ENCODE data around the gene CDK5RAP3.

DNA sequence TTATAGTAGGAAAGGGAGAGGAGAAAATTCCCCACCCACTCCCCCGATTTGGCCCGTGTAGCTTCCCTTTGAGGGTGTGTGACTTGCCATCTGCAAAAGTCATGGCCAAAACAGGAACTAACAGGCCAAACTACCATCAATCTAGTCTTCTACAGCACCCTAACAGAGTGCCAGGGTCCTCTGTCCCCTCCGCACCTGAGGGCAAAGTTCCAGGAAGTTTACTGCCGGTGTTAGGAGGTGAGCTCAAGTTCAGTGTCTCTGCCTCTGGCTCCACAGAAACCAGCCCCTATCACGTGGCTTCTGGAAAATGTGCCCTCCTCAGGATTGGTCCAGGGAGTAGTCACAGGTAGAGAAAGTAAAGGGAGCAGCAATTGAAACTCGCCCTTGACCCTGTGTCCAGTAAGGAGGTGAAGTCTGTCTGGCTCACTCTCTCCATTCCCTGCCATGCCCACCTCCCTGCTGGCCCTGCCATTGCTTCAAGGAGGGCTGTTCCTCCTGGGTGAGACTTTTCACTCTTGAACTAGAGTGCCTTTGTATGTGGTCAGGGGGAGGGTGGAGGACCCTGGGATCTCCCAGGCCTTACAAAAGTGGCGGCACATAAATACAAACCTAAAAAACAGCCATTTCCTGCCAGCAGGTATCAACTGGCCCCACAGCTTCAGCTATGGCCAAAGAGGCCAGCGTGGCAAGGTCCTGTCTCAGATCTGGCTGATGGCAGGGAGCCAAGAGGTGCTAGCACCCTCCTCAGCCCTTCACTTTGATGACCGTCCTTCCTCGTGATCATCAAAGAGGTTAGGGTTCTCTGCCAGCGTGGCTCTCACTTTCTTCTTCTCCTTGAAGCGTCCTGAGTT, 18.5 kb upstream of the CDK5RAP3 start:
- TF ChIP-seq ZNF660 (tag by site-specific recombination; IDR thresholded peaks at IDR 0.05) (no peak), KLF10 (tag by site-specific recombination; IDR thresholded peaks at IDR 0.05) (no peak), BCL6B (tag by site-specific recombination; IDR thresholded peaks at IDR 0.05) (no peak), ZNF707 (tag by site-specific recombination; IDR thresholded peaks at IDR 0.05) (no peak), REST (tag by site-specific recombination; IDR thresholded peaks at IDR 0.05) (no peak), ZNF571 (tag by site-specific recombination; IDR thresholded peaks at IDR 0.05) (no peak), RBAK (tag by site-specific recombination; IDR thresholded peaks at IDR 0.05) (no peak), ZNF621 (tag by site-specific recombination; IDR thresholded peaks at IDR 0.05) (no peak), ZNF530 (tag by site-specific recombination; IDR thresholded peaks at IDR 0.05; ENCODE audit: low read depth) (no peak), ZNF704 (tag by site-specific recombination; IDR thresholded peaks at IDR 0.05) (no peak)
- TF ChIP-seq, protein P1, sequence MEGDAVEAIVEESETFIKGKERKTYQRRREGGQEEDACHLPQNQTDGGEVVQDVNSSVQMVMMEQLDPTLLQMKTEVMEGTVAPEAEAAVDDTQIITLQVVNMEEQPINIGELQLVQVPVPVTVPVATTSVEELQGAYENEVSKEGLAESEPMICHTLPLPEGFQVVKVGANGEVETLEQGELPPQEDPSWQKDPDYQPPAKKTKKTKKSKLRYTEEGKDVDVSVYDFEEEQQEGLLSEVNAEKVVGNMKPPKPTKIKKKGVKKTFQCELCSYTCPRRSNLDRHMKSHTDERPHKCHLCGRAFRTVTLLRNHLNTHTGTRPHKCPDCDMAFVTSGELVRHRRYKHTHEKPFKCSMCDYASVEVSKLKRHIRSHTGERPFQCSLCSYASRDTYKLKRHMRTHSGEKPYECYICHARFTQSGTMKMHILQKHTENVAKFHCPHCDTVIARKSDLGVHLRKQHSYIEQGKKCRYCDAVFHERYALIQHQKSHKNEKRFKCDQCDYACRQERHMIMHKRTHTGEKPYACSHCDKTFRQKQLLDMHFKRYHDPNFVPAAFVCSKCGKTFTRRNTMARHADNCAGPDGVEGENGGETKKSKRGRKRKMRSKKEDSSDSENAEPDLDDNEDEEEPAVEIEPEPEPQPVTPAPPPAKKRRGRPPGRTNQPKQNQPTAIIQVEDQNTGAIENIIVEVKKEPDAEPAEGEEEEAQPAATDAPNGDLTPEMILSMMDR (tag by site-specific recombination; IDR thresholded peaks at IDR 0.05): no peak
- TF ChIP-seq, protein P2, sequence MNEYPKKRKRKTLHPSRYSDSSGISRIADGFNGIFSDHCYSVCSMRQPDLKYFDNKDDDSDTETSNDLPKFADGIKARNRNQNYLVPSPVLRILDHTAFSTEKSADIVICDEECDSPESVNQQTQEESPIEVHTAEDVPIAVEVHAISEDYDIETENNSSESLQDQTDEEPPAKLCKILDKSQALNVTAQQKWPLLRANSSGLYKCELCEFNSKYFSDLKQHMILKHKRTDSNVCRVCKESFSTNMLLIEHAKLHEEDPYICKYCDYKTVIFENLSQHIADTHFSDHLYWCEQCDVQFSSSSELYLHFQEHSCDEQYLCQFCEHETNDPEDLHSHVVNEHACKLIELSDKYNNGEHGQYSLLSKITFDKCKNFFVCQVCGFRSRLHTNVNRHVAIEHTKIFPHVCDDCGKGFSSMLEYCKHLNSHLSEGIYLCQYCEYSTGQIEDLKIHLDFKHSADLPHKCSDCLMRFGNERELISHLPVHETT (tag by site-specific recombination; IDR thresholded peaks at IDR 0.05): no peak
- TF ChIP-seq, protein P3, sequence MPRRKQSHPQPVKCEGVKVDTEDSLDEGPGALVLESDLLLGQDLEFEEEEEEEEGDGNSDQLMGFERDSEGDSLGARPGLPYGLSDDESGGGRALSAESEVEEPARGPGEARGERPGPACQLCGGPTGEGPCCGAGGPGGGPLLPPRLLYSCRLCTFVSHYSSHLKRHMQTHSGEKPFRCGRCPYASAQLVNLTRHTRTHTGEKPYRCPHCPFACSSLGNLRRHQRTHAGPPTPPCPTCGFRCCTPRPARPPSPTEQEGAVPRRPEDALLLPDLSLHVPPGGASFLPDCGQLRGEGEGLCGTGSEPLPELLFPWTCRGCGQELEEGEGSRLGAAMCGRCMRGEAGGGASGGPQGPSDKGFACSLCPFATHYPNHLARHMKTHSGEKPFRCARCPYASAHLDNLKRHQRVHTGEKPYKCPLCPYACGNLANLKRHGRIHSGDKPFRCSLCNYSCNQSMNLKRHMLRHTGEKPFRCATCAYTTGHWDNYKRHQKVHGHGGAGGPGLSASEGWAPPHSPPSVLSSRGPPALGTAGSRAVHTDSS (tag by site-specific recombination; IDR thresholded peaks at IDR 0.05): no peak
